Mesendoderm (in vitro differentiated cells): Measurements from ENCODE around the gene POLR1A. TPM values are rescaled to one million over a fixed set of nuclear protein-coding genes. Genes with fewer than 3 reads are reported as not detected.

Experiments
- DNase-seq: peaks from one replicate; pipeline ENCODE4 v3.0.0; 2013
- H2AK5ac ChIP-seq: 2 replicates; pipeline ENCODE4 v1.6.1; 2013; ENCODE audit warnings: low read length, inconsistent platforms
- H2BK120ac ChIP-seq: 2 replicates; pipeline ENCODE4 v1.6.1; 2013; ENCODE audit warnings: low read depth, mild to moderate bottlenecking, low read length, moderate library complexity, mixed read lengths
- H2BK15ac ChIP-seq: replicated peaks from 2 replicates; pipeline ENCODE4 v1.6.1; 2013; ENCODE audit warnings: low read depth, mild to moderate bottlenecking, moderate library complexity
- H2BK5ac ChIP-seq: 2 replicates; pipeline ENCODE4 v1.6.1; 2013; ENCODE audit warnings: low read length, inconsistent platforms
- H3K18ac ChIP-seq: 2 replicates; pipeline ENCODE4 v1.6.1; 2013; ENCODE audit warnings: mild to moderate bottlenecking, low read length, mixed read lengths
- H3K23ac ChIP-seq: one replicate; pipeline ENCODE4 v1.6.1; 2013; ENCODE audit warnings: low read length
- H3K27ac ChIP-seq: 2 replicates; pipeline ENCODE4 v1.5.1; 2013; ENCODE audit warnings: low read depth, mild to moderate bottlenecking, inconsistent platforms, low read length, moderate library complexity
- H3K27me3 ChIP-seq: 2 replicates; pipeline ENCODE4 v1.6.1; 2013; ENCODE audit warnings: low read length, control low read depth, mild to moderate bottlenecking, inconsistent platforms; ENCODE audit not compliant: insufficient read depth, poor library complexity
- H3K36me3 ChIP-seq: 2 replicates; pipeline ENCODE4 v1.6.1; 2013; ENCODE audit warnings: low read length, inconsistent platforms; ENCODE audit not compliant: control insufficient read depth, insufficient read depth
- H3K4ac ChIP-seq: one replicate; pipeline ENCODE4 v1.6.1; 2013; ENCODE audit warnings: low read depth, mild to moderate bottlenecking, low read length, moderate library complexity
- H3K4me1 ChIP-seq: 2 replicates; pipeline ENCODE4 v1.6.1; 2013; ENCODE audit warnings: low read depth, low read length, inconsistent platforms; ENCODE audit not compliant: control insufficient read depth
- H3K4me2 ChIP-seq: 2 replicates; pipeline ENCODE4 v1.6.1; 2013; ENCODE audit warnings: low read length
- H3K4me3 ChIP-seq: 2 replicates; pipeline ENCODE4 v1.5.1; 2013; ENCODE audit warnings: mild to moderate bottlenecking, low read length
- H3K56ac ChIP-seq: one replicate; pipeline ENCODE4 v1.6.1; 2013; ENCODE audit warnings: low read length
- H3K79me1 ChIP-seq: 2 replicates; pipeline ENCODE4 v1.6.1; 2013; ENCODE audit warnings: low read length, inconsistent platforms
- H3K79me2 ChIP-seq: 2 replicates; pipeline ENCODE4 v1.6.1; 2013; ENCODE audit warnings: mild to moderate bottlenecking, low read length; ENCODE audit not compliant: control insufficient read depth, insufficient read depth
- H3K9ac ChIP-seq: 2 replicates; pipeline ENCODE4 v1.6.1; 2013; ENCODE audit warnings: low read length, inconsistent platforms
- H4K5ac ChIP-seq: one replicate; pipeline ENCODE4 v1.6.1; 2013; ENCODE audit warnings: low read length
- H4K8ac ChIP-seq: one replicate; pipeline ENCODE4 v1.6.1; 2013; ENCODE audit warnings: low read depth, mild to moderate bottlenecking, control low read depth, low read length, moderate library complexity
- WGBS: extraction: QIAGEN DNeasy Blood & Tissue Kit; methylation state at CpG from one replicate; pipeline ENCODE4 v1.1.7; 2013; ENCODE audit warnings: low lambda C conversion rate, missing lambda C conversion rate; ENCODE audit not compliant: insufficient coverage; ENCODE audit errors: extremely low coverage; 5-methylcytosine and 5-hydroxymethylcytosine counted together
- polyA plus RNA-seq, 2 experiments: library from polyadenylated mRNA; stranded (reverse); fragments of 200-250 nt; gene quantifications; one replicate each; pipeline ENCODE4 v1.2.3, GENCODE V29; 2013

POLR1A gene
- 19.8 TPM for polyA plus RNA-seq (2013, experiment 1 of 2)
- 19.2 TPM for polyA plus RNA-seq (2013, experiment 2 of 2)

DNA sequence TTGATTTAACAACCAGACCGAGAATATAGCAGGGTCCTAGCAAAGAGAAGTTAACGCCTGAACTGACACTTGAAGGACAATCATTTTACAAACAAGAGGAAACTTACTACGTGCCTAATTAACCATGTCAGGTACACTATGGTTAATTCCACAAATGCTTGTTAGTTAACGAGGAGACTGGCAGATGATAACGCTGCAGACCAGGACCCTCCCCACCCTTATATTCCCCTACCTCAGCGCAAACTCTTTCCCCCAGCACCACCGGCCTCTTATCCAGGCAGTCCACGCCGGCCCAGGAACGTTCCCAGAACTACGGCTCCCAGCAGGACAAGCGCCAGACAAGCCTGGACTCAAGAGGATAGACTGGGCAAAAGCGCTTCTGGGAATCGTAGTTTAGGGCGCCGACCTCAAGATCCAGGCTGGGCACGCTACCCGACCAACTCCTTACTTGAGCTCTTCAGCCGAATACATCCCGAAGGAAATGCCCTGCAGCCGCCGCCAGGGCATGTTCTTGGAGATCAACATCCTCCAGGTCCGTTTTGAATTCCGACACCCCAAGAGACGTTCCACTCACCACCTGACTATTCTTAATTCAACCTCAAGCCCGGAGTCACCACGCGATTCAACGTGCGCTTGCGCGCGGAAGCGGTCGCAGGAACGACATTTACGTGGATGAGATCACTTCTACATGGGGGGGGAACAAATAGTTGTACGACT, at the start of gene POLR1A:
POLR1A (minus strand) TSS at position 635 of the 717 bp plus-strand sequence; CDS start at position 525, 110 bp downstream.
- Histone ChIP-seq H3K9ac (peak within 1 kb of the TSS; percentile 88), H2BK120ac (no peak within 1 kb of the TSS), H3K4me3 (peak within 1 kb of the TSS; percentile 82), H3K27me3 (no peaks in the 10 kb centered on the region), H3K18ac (peak within 1 kb of the TSS; percentile 91), H3K27ac (peak within 1 kb of the TSS; percentile 31), H3K79me1 (peaks cover 16% of the 10 kb centered on the region), H4K5ac (no peak within 1 kb of the TSS), H3K4me2 (peak within 1 kb of the TSS; percentile 74), H2BK15ac (no peak within 1 kb of the TSS), H3K23ac (peak within 1 kb of the TSS; percentile 72), H3K4me1 (no peaks in the 10 kb centered on the region), H3K36me3 (peaks cover under 1% of the 10 kb centered on the region), H3K56ac (peak within 1 kb of the TSS; percentile 92), H3K79me2 (peaks cover 70% of the 10 kb centered on the region), H2BK5ac (peak within 1 kb of the TSS; percentile 24), H4K8ac (no peak within 1 kb of the TSS), H2AK5ac (no peak within 1 kb of the TSS), H3K4ac (peak within 1 kb of the TSS; percentile 81)
- WGBS, result no CpG with 5 or more reads among the region's 38 CpGs
- peak; percentile 98 for DNase-seq

- H2BK120ac ChIP-seq, result no peak overlapping the region
- H3K56ac ChIP-seq, result no peak overlapping the region
- H3K4me1 ChIP-seq, result no peaks in the 10 kb centered on the region
- H3K9ac ChIP-seq, result no peak overlapping the region
- H3K36me3 ChIP-seq, result peaks cover 12% of the 10 kb centered on the region
- no peak overlapping the region for H2BK15ac ChIP-seq
- H2AK5ac ChIP-seq, result no peak overlapping the region
- no peak overlapping the region for H3K4me2 ChIP-seq
- H3K79me1 ChIP-seq, result no peaks in the 10 kb centered on the region
- no peak overlapping the region for H4K8ac ChIP-seq
- H3K23ac ChIP-seq, result no peak overlapping the region
- H4K5ac ChIP-seq, result no peak overlapping the region
- H3K4ac ChIP-seq, result no peak overlapping the region
- no peak for DNase-seq
- H3K79me2 ChIP-seq, result no peaks in the 10 kb centered on the region
- WGBS, result no CpG with 5 or more reads among the region's 2 CpGs
- no peak overlapping the region for H3K18ac ChIP-seq
- no peak overlapping the region for H2BK5ac ChIP-seq
- H3K4me3 ChIP-seq, result no peak overlapping the region
- no peaks in the 10 kb centered on the region for H3K27me3 ChIP-seq
- H3K27ac ChIP-seq, result no peak overlapping the region
Measured at GRCh38 chr2:86150502-86150901, 44.8 kb upstream of the POLR1A start.

GRCh38 chr2:86147793-86148192, 42.1 kb upstream of the POLR1A start:
- Histone ChIP-seq H3K27me3 (no peaks in the 10 kb centered on the region), H3K56ac (no peak overlapping the region), H3K4me3 (no peak overlapping the region), H3K4me1 (no peaks in the 10 kb centered on the region), H3K79me1 (no peaks in the 10 kb centered on the region), H3K4me2 (no peak overlapping the region), H3K18ac (no peak overlapping the region), H3K79me2 (no peaks in the 10 kb centered on the region), H3K27ac (no peak overlapping the region), H2BK120ac (no peak overlapping the region), H4K8ac (no peak overlapping the region), H2BK15ac (no peak overlapping the region), H3K4ac (no peak overlapping the region), H3K23ac (no peak overlapping the region), H2AK5ac (no peak overlapping the region), H2BK5ac (no peak overlapping the region), H4K5ac (no peak overlapping the region), H3K36me3 (peaks cover 17% of the 10 kb centered on the region), H3K9ac (no peak overlapping the region)
- no CpG with 5 or more reads among the region's 2 CpGs for WGBS
- no peak for DNase-seq

DNA sequence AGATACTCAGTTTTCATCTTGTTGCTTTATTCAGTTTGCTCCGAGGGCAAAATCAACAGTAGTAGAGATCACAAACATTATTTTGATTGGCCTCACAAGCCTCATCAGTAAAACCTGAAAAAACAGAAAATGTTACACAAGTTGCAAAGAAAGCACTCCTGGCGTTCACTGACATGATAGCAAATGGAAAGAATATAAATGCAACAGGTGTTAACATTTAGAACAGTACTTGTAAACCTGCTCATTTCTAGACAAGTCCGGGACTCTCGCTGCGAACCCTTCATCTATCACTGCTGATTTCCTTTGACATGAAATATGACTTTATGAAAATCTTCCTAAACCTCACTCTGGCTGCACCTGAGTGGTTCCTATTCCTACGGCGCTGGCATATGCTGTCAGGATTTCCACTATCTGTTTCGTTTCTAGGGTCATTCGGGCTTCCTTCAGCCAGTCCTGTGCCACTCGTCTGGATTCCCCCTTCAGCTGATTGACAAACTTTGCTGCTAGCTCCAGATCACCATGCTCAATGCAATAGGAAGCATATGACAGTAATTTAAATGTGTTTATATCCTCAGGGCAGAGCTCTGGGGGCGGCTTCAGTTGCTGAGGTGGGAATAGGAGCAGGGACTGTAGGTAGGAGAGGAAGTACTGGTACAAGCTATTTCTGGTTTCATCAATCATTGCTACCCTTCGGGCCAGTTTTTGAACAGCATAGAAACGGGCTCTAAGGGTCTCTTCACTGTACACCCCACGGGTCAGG, 38.4 kb upstream of the POLR1A start:
- no peak overlapping the region for H2BK5ac ChIP-seq
- no peak overlapping the region for H3K4me2 ChIP-seq
- H4K8ac ChIP-seq, result no peak overlapping the region
- no peaks in the 10 kb centered on the region for H3K27me3 ChIP-seq
- no peak overlapping the region for H3K23ac ChIP-seq
- no peaks in the 10 kb centered on the region for H3K4me1 ChIP-seq
- no peaks in the 10 kb centered on the region for H3K79me1 ChIP-seq
- H3K79me2 ChIP-seq, result no peaks in the 10 kb centered on the region
- no peak overlapping the region for H2BK15ac ChIP-seq
- WGBS, result no CpG with 5 or more reads among the region's 14 CpGs
- H3K4ac ChIP-seq, result no peak overlapping the region
- H3K56ac ChIP-seq, result no peak overlapping the region
- H3K27ac ChIP-seq, result no peak overlapping the region
- H3K9ac ChIP-seq, result no peak overlapping the region
- no peak overlapping the region for H2BK120ac ChIP-seq
- H3K18ac ChIP-seq, result no peak overlapping the region
- no peak overlapping the region for H2AK5ac ChIP-seq
- H4K5ac ChIP-seq, result no peak overlapping the region
- peaks cover 11% of the 10 kb centered on the region for H3K36me3 ChIP-seq
- no peak for DNase-seq
- H3K4me3 ChIP-seq, result no peak overlapping the region

DNA sequence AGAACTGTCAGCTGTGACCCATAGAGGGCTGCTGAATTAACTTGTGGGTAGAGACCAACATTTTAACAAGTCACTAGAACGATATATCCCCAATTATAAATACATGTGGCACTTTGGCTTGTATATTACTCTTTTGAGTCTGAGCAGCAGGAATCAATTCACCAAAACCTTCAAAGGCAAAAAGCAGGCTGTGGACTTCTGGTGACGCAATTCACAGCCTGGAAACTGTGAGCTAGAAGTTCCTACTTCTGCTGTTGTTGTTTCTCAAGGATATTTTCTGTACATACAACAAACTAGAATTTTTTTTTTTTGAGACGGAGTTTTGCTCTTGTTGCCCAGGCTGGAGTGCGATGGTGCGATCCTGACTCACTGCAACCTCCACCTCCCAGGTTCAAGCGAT, 37.6 kb upstream of the POLR1A start:
- Histone ChIP-seq H2BK5ac (no peak overlapping the region), H3K27me3 (no peaks in the 10 kb centered on the region), H3K79me1 (no peaks in the 10 kb centered on the region), H3K27ac (no peak overlapping the region), H2AK5ac (no peak overlapping the region), H3K56ac (no peak overlapping the region), H4K5ac (no peak overlapping the region), H3K4me2 (no peak overlapping the region), H3K18ac (no peak overlapping the region), H3K4ac (no peak overlapping the region), H4K8ac (no peak overlapping the region), H3K9ac (no peak overlapping the region), H3K23ac (no peak overlapping the region), H3K4me3 (no peak overlapping the region), H3K36me3 (peaks cover 14% of the 10 kb centered on the region), H3K79me2 (no peaks in the 10 kb centered on the region), H2BK15ac (no peak overlapping the region), H2BK120ac (no peak overlapping the region), H3K4me1 (no peaks in the 10 kb centered on the region)
- no peak for DNase-seq
- no CpG with 5 or more reads among the region's 6 CpGs for WGBS
